Endothelial cell of umbilical vein (primary cell): Measurements from ENCODE around the gene SPSB1. TPM values are rescaled to one million over a fixed set of nuclear protein-coding genes. Genes with fewer than 3 reads are reported as not detected.

Source experiments
- BruUV-seq: library from RNA; stranded (reverse); fragments of 400-500 nt; replicated peaks from 2 replicates; lab custom pipeline; 2021; lab: Mats Ljungman, UMichigan
- CTCF ChIA-PET: fragments of 300-600, 350-600 bp; sonication (Branson Sonifier 250); formaldehyde crosslinking; loops from one replicate; lab custom pipeline; 2021; ENCODE audit warnings: antibody characterized with exemption, inconsistent platforms; lab: Charles Lee
- POLR2A ChIA-PET: fragments of 300-600, 350-600 bp; sonication (Branson Sonifier 250); formaldehyde crosslinking; loops from one replicate; lab custom pipeline; 2021; ENCODE audit warnings: antibody characterized with exemption, inconsistent platforms; lab: Charles Lee
- DNase-seq: peaks from one replicate; pipeline ENCODE4 v3.0.0-alpha.2; 2011; ENCODE audit warnings: low read depth, low spot score
- FAIRE-seq: peaks from 2 replicates; lab custom pipeline; 2011; peaks lifted over from hg19 to GRCh38; lab: Jason Lieb, UNC
- H2AFZ ChIP-seq: 2 replicates; pipeline ENCODE4 v1.6.0; 2012; ENCODE audit warnings: low read depth, low read length, control low read depth, inconsistent platforms
- H3K27ac ChIP-seq: 2 replicates; pipeline ENCODE4 v1.5.1; 2011; ENCODE audit warnings: low read depth, mild to moderate bottlenecking, control low read depth, low read length, moderate library complexity; ENCODE audit not compliant: insufficient read depth
- H3K27me3 ChIP-seq, 2 experiments: 2 replicates each; pipeline versions ENCODE4 v1.6.0 to v1.6.1; 2011; ENCODE audit warnings: low read length in 2 of 2, mixed read lengths in 1 of 2; ENCODE audit not compliant: control insufficient read depth in 2 of 2, insufficient read depth in 2 of 2
- H3K36me3 ChIP-seq, 2 experiments: 2 replicates in 1 of 2; 3 replicates in 1 of 2; pipeline ENCODE4 v1.5.1; 2011; ENCODE audit warnings: low read length in 2 of 2, mild to moderate bottlenecking in 1 of 2, moderate library complexity in 1 of 2; ENCODE audit not compliant: control insufficient read depth in 2 of 2, insufficient read depth in 2 of 2; ENCODE audit errors: extremely low read depth in 1 of 2
- H3K4me1 ChIP-seq: 3 replicates; pipeline ENCODE4 v1.5.1; 2011; ENCODE audit warnings: mild to moderate bottlenecking, low read length; ENCODE audit not compliant: control insufficient read depth, insufficient read depth; ENCODE audit errors: extremely low read depth
- H3K4me2 ChIP-seq: 2 replicates; pipeline ENCODE4 v1.6.1; 2011; ENCODE audit warnings: low read length, control low read depth, mixed read lengths; ENCODE audit not compliant: insufficient read depth
- H3K4me3 ChIP-seq, 3 experiments: fragments of 200-600 bp in 1 of 3; sonication (generic), shearing (Covaris generic) in 1 of 3; replicated peaks in 1 of 3; 2 replicates each; pipeline ENCODE4 v1.5.1; 2011 to 2016; ENCODE audit warnings: control low read depth in 3 of 3, low read length in 3 of 3, mild to moderate bottlenecking in 2 of 3, inconsistent platforms in 1 of 3, low read depth in 1 of 3, moderate library complexity in 1 of 3; ENCODE audit not compliant: insufficient read depth in 1 of 3
- H3K79me2 ChIP-seq: 2 replicates; pipeline ENCODE4 v1.6.0; 2012; ENCODE audit warnings: low read length, inconsistent platforms; ENCODE audit not compliant: control insufficient read depth, insufficient read depth
- H3K9ac ChIP-seq: replicated peaks from 2 replicates; pipeline ENCODE3; 2011; ENCODE audit warnings: low read length, control low read depth; ENCODE audit not compliant: insufficient read depth; ENCODE audit errors: extremely low read depth
- H3K9me1 ChIP-seq: replicated peaks from 3 replicates; pipeline ENCODE4 v1.6.0; 2011; ENCODE audit warnings: mild to moderate bottlenecking, low read length; ENCODE audit not compliant: control insufficient read depth, insufficient read depth; ENCODE audit errors: extremely low read depth
- H3K9me3 ChIP-seq: replicated peaks from 2 replicates; pipeline ENCODE4 v1.5.1; 2012; ENCODE audit warnings: low read length, inconsistent platforms; ENCODE audit not compliant: control insufficient read depth, insufficient read depth
- H4K20me1 ChIP-seq: replicated peaks from 2 replicates; pipeline ENCODE3; 2011; ENCODE audit warnings: mild to moderate bottlenecking, low read length; ENCODE audit not compliant: control insufficient read depth, insufficient read depth; ENCODE audit errors: extremely low read depth
- EZH2 ChIP-seq: IDR thresholded peaks from 2 replicates; pipeline ENCODE4 v1.6.1; 2012; ENCODE audit warnings: borderline replicate concordance, low read depth, mild to moderate bottlenecking, moderate library complexity, low read length, inconsistent platforms; ENCODE audit not compliant: severe bottlenecking
- FOS ChIP-seq: IDR thresholded peaks from 2 replicates; pipeline ENCODE4 v1.6.1; 2011; ENCODE audit warnings: mild to moderate bottlenecking, low read length, moderate library complexity, borderline replicate concordance; ENCODE audit not compliant: insufficient read depth
- GATA2 ChIP-seq: IDR thresholded peaks from 2 replicates; pipeline ENCODE4 v1.7.0; 2011; ENCODE audit warnings: low read depth, mild to moderate bottlenecking, moderate library complexity, mixed read lengths, low read length; ENCODE audit not compliant: insufficient read length, insufficient read depth
- JUN ChIP-seq: IDR thresholded peaks from 2 replicates; pipeline ENCODE4 v1.6.1; 2011; ENCODE audit warnings: borderline replicate concordance, low read depth; ENCODE audit not compliant: insufficient read length, insufficient read depth
- MYC ChIP-seq: IDR thresholded peaks from one replicate; pipeline ENCODE4 v1.6.1; 2011; ENCODE audit warnings: mild to moderate bottlenecking, low read depth, low read length
- POLR2A ChIP-seq: IDR thresholded peaks from 2 replicates; pipeline ENCODE4 v1.6.1; 2012; ENCODE audit warnings: low read depth, mild to moderate bottlenecking, control low read depth, low read length
- POLR2AphosphoS5 ChIP-seq: IDR thresholded peaks from 2 replicates; pipeline ENCODE4 v1.6.1; 2012; ENCODE audit warnings: low read depth, mild to moderate bottlenecking, control low read depth, low read length, moderate library complexity; ENCODE audit not compliant: insufficient read depth
- dilution Hi-C: fragments of 300-500 bp; cut with MboI; formaldehyde crosslinking; loops from one replicate; pipeline ENCODE4 v1.15.0; 2019; ENCODE audit warnings: low sequenced_read_pairs; ENCODE audit not compliant: extremely low pct_ligation_motif_present
- intact Hi-C: fragments of 100-400 bp; cut with micrococcal nuclease; formaldehyde crosslinking; loops from one replicate; pipeline ENCODE4 v1.10.0; 2022
- polyA plus RNA-seq, 4 experiments: library from polyadenylated mRNA; depleted of rRNA in 3 of 4; stranded (reverse) in 3 of 4; unstranded in 1 of 4; fragments of >200 nt; gene quantifications; 2 replicates each; pipeline versions ENCODE4 v1.2.1 to v1.2.3, GENCODE V29; 2011 to 2012; ENCODE audit warnings: missing spikeins in 1 of 4
- total RNA-seq: library from RNA; stranded (reverse); gene quantifications from 2 replicates; pipeline ENCODE4 v1.2.3, GENCODE V29; 2021
- TF ChIP-seq, protein P1 (sequence below): IDR thresholded peaks from 2 replicates; pipeline ENCODE4 v1.6.1; 2011; ENCODE audit not compliant: insufficient read depth, insufficient read length
- TF ChIP-seq, protein P2 (sequence below), 2 donors: IDR thresholded peaks; 1 replicate in 1 of 2; 2 replicates in 1 of 2; pipeline ENCODE4 v1.5.1; 2011; ENCODE audit warnings: low read length in 2 of 2, mild to moderate bottlenecking in 2 of 2, moderate library complexity in 2 of 2, control low read depth in 1 of 2, inconsistent platforms in 1 of 2, low read depth in 1 of 2; ENCODE audit not compliant: insufficient read depth in 1 of 2; ENCODE audit errors: extremely low read depth in 1 of 2

Gene SPSB1
- total and polyA plus RNA-seq, 2 donors (not counting 3 experiments of a cell fraction or from before 2014, with no cell fraction given), result 41.9 to 61.2 TPM

DNA sequence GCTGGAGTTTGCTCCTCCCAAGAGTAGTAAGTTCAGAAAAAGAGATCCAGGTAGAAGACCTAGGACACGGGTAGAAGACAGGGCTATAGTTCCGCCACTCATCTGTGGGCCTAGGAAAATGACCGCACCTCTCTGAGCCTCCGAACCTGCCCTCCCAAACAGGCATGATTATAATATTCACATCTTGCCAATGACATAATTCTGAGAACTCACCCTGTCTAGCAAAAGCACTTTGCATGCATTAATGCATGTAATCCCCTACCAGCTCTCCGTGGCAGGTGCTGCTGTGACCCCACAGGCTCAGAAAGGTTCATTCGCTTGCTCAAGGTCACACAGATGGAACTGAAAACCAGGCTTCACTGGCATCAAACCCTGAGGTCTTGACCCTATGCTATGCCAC is 88.0 kb downstream of the SPSB1 start:
- H3K9me3 ChIP-seq, result no peaks in the 10 kb centered on the region
- TF ChIP-seq MYC (no peak), POLR2AphosphoS5 (no peak), FOS (no peak), EZH2 (no peak), GATA2 (no peak), JUN (no peak), POLR2A (no peak)
- TF ChIP-seq, protein P1, sequence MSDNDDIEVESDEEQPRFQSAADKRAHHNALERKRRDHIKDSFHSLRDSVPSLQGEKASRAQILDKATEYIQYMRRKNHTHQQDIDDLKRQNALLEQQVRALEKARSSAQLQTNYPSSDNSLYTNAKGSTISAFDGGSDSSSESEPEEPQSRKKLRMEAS, result no peak
- TF ChIP-seq, protein P2, sequence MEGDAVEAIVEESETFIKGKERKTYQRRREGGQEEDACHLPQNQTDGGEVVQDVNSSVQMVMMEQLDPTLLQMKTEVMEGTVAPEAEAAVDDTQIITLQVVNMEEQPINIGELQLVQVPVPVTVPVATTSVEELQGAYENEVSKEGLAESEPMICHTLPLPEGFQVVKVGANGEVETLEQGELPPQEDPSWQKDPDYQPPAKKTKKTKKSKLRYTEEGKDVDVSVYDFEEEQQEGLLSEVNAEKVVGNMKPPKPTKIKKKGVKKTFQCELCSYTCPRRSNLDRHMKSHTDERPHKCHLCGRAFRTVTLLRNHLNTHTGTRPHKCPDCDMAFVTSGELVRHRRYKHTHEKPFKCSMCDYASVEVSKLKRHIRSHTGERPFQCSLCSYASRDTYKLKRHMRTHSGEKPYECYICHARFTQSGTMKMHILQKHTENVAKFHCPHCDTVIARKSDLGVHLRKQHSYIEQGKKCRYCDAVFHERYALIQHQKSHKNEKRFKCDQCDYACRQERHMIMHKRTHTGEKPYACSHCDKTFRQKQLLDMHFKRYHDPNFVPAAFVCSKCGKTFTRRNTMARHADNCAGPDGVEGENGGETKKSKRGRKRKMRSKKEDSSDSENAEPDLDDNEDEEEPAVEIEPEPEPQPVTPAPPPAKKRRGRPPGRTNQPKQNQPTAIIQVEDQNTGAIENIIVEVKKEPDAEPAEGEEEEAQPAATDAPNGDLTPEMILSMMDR (IDR thresholded peaks at IDR 0.05; ENCODE audit: extremely low read depth in 1 of 2, insufficient read depth in 1 of 2, low read depth in 1 of 2, low read length in 2 of 2), result no peak
- ChIA-PET CTCF (interaction anchor here (1.1 kb wide), 1 partner anchor 77 kb away, joined by 3 read pairs; no protein-coding TSS in a partner anchor), POLR2A (no interaction called here)
- intact Hi-C loops, result no loop called here
- no peaks in the 10 kb centered on the region for H3K36me3 ChIP-seq
- FAIRE-seq (no peak), DNase-seq (no peak)
- H3K9me1 ChIP-seq, result no peaks in the 10 kb centered on the region
- dilution Hi-C loops, result no loop called here
- no peak overlapping the region for H3K4me2 ChIP-seq
- H3K27ac ChIP-seq, result no peak overlapping the region
- H3K4me3 ChIP-seq, result no peak overlapping the region
- no peak overlapping the region for H3K9ac ChIP-seq
- BruUV-seq, result no TSS peak
- no peaks in the 10 kb centered on the region for H3K27me3 ChIP-seq
- H3K79me2 ChIP-seq, result no peaks in the 10 kb centered on the region
- H3K4me1 ChIP-seq, result peaks cover 14% of the 10 kb centered on the region
- no peak overlapping the region for H2AFZ ChIP-seq
- no peaks in the 10 kb centered on the region for H4K20me1 ChIP-seq
